HepG2 (cell line): Measurements from ENCODE around the gene CDKN3. TPM values are rescaled to one million over a fixed set of nuclear protein-coding genes. Genes with fewer than 3 reads are reported as not detected.

Source experiments
- EED ChIP-seq: sonication (generic); formaldehyde crosslinking; IDR thresholded peaks from 2 replicates; pipeline ENCODE4 v1.5.0; 2020; ENCODE audit warnings: mild to moderate bottlenecking, missing genetic modification reagents
- GTF3A ChIP-seq: sonication (generic); formaldehyde crosslinking; conservative IDR thresholded peaks from 2 replicates; pipeline ENCODE4 v1.4.0; 2020; ENCODE audit warnings: mild to moderate bottlenecking, missing genetic modification reagents
- HNF4G ChIP-seq, 2 experiments: sonication (generic) in 1 of 2; formaldehyde crosslinking in 1 of 2; IDR thresholded peaks; 2 replicates each; pipeline versions ENCODE4 v1.4.0 to v1.6.1; 2011 to 2020; ENCODE audit warnings: borderline replicate concordance in 2 of 2, low read depth in 2 of 2, mild to moderate bottlenecking in 2 of 2, low read length in 1 of 2, missing genetic modification reagents in 1 of 2, moderate library complexity in 1 of 2
- HNRNPUL1 ChIP-seq: fragments of 200-400 bp; formaldehyde crosslinking; IDR thresholded peaks from 2 replicates; pipeline ENCODE4 v1.6.1; 2017; ENCODE audit warnings: low read depth, mild to moderate bottlenecking, low read length, moderate library complexity
- JUN ChIP-seq: sonication (generic); formaldehyde crosslinking; IDR thresholded peaks from 2 replicates; pipeline ENCODE4 v1.4.0; 2020; ENCODE audit warnings: mild to moderate bottlenecking, missing genetic modification reagents
- KLF13 ChIP-seq: sonication (generic); formaldehyde crosslinking; IDR thresholded peaks from 2 replicates; pipeline ENCODE4 v1.4.0; 2020; ENCODE audit warnings: mild to moderate bottlenecking, missing genetic modification reagents
- NFIB ChIP-seq: sonication (generic); formaldehyde crosslinking; IDR thresholded peaks from 2 replicates; pipeline ENCODE4 v1.9.0; 2021; ENCODE audit warnings: missing genetic modification reagents, mild to moderate bottlenecking, borderline replicate concordance
- POLR2AphosphoS2 ChIP-seq: IDR thresholded peaks from 2 replicates; pipeline ENCODE4 v1.6.1; 2011; ENCODE audit warnings: low read depth, low read length, improper control_type of control experiment
- PRPF4 ChIP-seq: fragments of 200-400 bp; formaldehyde crosslinking; IDR thresholded peaks from 2 replicates; pipeline ENCODE4 v1.6.1; 2016; ENCODE audit warnings: low read length, low read depth; ENCODE audit not compliant: poor library complexity, severe bottlenecking
- PTBP1 ChIP-seq: fragments of 200-400 bp; formaldehyde crosslinking; IDR thresholded peaks from 2 replicates; pipeline ENCODE4 v1.6.1; 2018; ENCODE audit warnings: low read length, low read depth; ENCODE audit not compliant: poor library complexity, severe bottlenecking
- SYNCRIP ChIP-seq: fragments of 200-400 bp; formaldehyde crosslinking; IDR thresholded peaks from 2 replicates; pipeline ENCODE4 v1.6.1; 2018; ENCODE audit warnings: mild to moderate bottlenecking, low read depth, low read length; ENCODE audit not compliant: insufficient read depth
- ZBTB7A ChIP-seq: sonication (generic); formaldehyde crosslinking; IDR thresholded peaks from 2 replicates; pipeline ENCODE4 v1.8.0; 2022; ENCODE audit warnings: mild to moderate bottlenecking, missing genetic modification reagents
- ZNF354B ChIP-seq: sonication (generic); formaldehyde crosslinking; IDR thresholded peaks from 2 replicates; pipeline ENCODE4 v1.8.0; 2022; ENCODE audit warnings: mild to moderate bottlenecking, missing genetic modification reagents
- ZNF451 ChIP-seq: sonication (generic); formaldehyde crosslinking; IDR thresholded peaks from 2 replicates; pipeline ENCODE4 v1.5.0; 2020; ENCODE audit warnings: mild to moderate bottlenecking, missing genetic modification reagents
- ZNF766 ChIP-seq: sonication (generic); formaldehyde crosslinking; IDR thresholded peaks from 2 replicates; pipeline ENCODE4 v1.5.0; 2020; ENCODE audit warnings: missing genetic modification reagents, borderline replicate concordance
- polyA plus RNA-seq, 8 experiments: library from polyadenylated mRNA; depleted of rRNA in 3 of 8; stranded (reverse) in 7 of 8; unstranded in 1 of 8; fragments of >200 nt; fragmentation: Illumina TruSeq in 4 of 8; extraction: Trizol in 4 of 8; gene quantifications; 2 replicates each; pipeline versions ENCODE4 v1.2.1 to v1.2.3, GENCODE V29; 2011 to 2016; ENCODE audit warnings: low read depth in 4 of 8, missing spikeins in 1 of 8, mixed read lengths in 1 of 8; ENCODE audit not compliant: insufficient read depth in 1 of 8
- total RNA-seq, 5 experiments: library from RNA; depleted of rRNA; stranded (reverse); fragments of >200 nt; fragmentation: Illumina TruSeq; extraction: Trizol; gene quantifications; 2 replicates each; pipeline ENCODE4 v1.2.3, GENCODE V29; 2016; ENCODE audit warnings: low read depth in 1 of 5
- TF ChIP-seq, protein P1 (sequence below): sonication (generic); formaldehyde crosslinking; IDR thresholded peaks from 2 replicates; pipeline ENCODE4 v1.5.0; 2020; ENCODE audit warnings: mild to moderate bottlenecking, missing genetic modification reagents, borderline replicate concordance
- TF ChIP-seq, protein P2 (sequence below): IDR thresholded peaks from 2 replicates; pipeline ENCODE4 v1.6.1; 2016
- TF ChIP-seq, protein P3 (sequence below): sonication (generic); formaldehyde crosslinking; IDR thresholded peaks from 2 replicates; pipeline ENCODE4 v1.4.0; 2020; ENCODE audit warnings: missing genetic modification reagents
- TF ChIP-seq, protein P4 (sequence below): sonication (generic); formaldehyde crosslinking; IDR thresholded peaks from 2 replicates; pipeline ENCODE4; 2020; ENCODE audit warnings: missing genetic modification reagents, mild to moderate bottlenecking, borderline replicate concordance

Gene CDKN3
- total and polyA plus RNA-seq, 2 of the 13 experiments (the other 11 are each of a cell fraction or from before 2014, with no cell fraction given) = 63.0 to 88.9 TPM

DNA sequence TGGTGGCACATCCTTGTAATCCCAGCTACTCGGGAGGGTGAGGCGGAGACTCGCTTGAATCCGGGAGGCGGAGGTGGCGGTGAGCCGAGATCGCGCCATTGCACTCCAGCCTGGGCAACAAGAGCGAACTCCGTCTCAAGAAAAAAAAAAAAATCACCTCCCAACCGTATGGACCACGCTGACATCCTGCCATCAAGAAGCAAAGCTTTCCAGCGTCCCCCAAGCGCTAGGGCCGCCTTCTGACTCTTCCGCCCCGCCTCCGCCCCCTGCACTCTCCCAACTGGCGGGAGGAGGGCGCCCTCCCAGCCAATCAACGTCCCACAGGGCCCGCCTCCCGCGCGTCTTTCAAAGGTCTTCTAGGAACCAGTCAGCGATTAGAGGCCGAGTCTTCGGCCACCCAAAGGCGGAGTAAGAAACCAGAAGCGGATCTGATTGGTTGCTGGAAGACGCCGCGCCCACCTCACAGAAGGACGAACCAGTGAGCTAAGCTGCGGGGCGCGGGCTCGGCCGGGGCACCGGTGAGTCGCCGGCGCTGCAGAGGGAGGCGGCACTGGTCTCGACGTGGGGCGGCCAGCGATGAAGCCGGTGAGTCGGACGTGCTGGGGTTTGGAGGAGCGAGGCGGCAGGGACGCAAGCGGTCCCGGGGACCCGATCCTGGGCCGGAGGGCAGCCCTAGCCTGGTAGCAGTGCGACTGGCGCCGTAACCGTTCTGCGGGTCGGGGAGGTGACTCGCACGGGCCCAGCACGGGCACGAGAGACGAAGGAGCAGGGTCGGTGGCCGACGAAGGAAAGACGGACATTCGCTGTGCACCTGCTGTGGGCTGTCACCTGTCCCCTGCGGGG is at the start of gene CDKN3 (continued):
- TF ChIP-seq GTF3A (CRISPR knock-in tag) (no peak), POLR2AphosphoS2 (no peak), HNF4G (IDR thresholded peaks at IDR 0.05; ENCODE audit: borderline replicate concordance, low read depth, low read length) (no peak), HNF4G (CRISPR knock-in tag; IDR thresholded peaks at IDR 0.05; ENCODE audit: borderline replicate concordance, low read depth) (no peak), NFIB (no peak), ZNF766 (peak; percentile 90; the same call in 1 of the 2 replicates), SYNCRIP (no peak), EED (no peak; the same call in 1 of the 2 replicates), HNRNPUL1 (no peak), PRPF4 (no peak), JUN (CRISPR knock-in tag) (no peak), KLF13 (CRISPR knock-in tag) (no peak), ZBTB7A (CRISPR knock-in tag) (0 out of 2 replicates have a peak, but pooled peaks have one; percentile 33), ZNF354B (peak; percentile 75; the same call in 1 of the 2 replicates), ZNF451 (CRISPR knock-in tag) (no peak), PTBP1 (no peak)
- TF ChIP-seq, protein P1, sequence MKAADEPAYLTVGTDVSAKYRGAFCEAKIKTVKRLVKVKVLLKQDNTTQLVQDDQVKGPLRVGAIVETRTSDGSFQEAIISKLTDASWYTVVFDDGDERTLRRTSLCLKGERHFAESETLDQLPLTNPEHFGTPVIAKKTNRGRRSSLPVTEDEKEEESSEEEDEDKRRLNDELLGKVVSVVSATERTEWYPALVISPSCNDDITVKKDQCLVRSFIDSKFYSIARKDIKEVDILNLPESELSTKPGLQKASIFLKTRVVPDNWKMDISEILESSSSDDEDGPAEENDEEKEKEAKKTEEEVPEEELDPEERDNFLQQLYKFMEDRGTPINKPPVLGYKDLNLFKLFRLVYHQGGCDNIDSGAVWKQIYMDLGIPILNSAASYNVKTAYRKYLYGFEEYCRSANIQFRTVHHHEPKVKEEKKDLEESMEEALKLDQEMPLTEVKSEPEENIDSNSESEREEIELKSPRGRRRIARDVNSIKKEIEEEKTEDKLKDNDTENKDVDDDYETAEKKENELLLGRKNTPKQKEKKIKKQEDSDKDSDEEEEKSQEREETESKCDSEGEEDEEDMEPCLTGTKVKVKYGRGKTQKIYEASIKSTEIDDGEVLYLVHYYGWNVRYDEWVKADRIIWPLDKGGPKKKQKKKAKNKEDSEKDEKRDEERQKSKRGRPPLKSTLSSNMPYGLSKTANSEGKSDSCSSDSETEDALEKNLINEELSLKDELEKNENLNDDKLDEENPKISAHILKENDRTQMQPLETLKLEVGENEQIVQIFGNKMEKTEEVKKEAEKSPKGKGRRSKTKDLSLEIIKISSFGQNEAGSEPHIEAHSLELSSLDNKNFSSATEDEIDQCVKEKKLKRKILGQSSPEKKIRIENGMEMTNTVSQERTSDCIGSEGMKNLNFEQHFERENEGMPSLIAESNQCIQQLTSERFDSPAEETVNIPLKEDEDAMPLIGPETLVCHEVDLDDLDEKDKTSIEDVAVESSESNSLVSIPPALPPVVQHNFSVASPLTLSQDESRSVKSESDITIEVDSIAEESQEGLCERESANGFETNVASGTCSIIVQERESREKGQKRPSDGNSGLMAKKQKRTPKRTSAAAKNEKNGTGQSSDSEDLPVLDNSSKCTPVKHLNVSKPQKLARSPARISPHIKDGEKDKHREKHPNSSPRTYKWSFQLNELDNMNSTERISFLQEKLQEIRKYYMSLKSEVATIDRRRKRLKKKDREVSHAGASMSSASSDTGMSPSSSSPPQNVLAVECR (CRISPR knock-in tag) = peak; percentile 95
- TF ChIP-seq, protein P2, sequence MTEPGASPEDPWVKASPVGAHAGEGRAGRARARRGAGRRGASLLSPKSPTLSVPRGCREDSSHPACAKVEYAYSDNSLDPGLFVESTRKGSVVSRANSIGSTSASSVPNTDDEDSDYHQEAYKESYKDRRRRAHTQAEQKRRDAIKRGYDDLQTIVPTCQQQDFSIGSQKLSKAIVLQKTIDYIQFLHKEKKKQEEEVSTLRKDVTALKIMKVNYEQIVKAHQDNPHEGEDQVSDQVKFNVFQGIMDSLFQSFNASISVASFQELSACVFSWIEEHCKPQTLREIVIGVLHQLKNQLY (CRISPR knock-in tag) = no peak
- TF ChIP-seq, protein P3, sequence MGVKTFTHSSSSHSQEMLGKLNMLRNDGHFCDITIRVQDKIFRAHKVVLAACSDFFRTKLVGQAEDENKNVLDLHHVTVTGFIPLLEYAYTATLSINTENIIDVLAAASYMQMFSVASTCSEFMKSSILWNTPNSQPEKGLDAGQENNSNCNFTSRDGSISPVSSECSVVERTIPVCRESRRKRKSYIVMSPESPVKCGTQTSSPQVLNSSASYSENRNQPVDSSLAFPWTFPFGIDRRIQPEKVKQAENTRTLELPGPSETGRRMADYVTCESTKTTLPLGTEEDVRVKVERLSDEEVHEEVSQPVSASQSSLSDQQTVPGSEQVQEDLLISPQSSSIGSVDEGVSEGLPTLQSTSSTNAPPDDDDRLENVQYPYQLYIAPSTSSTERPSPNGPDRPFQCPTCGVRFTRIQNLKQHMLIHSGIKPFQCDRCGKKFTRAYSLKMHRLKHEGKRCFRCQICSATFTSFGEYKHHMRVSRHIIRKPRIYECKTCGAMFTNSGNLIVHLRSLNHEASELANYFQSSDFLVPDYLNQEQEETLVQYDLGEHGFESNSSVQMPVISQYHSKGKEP (CRISPR knock-in tag) = no peak
- TF ChIP-seq, protein P4, sequence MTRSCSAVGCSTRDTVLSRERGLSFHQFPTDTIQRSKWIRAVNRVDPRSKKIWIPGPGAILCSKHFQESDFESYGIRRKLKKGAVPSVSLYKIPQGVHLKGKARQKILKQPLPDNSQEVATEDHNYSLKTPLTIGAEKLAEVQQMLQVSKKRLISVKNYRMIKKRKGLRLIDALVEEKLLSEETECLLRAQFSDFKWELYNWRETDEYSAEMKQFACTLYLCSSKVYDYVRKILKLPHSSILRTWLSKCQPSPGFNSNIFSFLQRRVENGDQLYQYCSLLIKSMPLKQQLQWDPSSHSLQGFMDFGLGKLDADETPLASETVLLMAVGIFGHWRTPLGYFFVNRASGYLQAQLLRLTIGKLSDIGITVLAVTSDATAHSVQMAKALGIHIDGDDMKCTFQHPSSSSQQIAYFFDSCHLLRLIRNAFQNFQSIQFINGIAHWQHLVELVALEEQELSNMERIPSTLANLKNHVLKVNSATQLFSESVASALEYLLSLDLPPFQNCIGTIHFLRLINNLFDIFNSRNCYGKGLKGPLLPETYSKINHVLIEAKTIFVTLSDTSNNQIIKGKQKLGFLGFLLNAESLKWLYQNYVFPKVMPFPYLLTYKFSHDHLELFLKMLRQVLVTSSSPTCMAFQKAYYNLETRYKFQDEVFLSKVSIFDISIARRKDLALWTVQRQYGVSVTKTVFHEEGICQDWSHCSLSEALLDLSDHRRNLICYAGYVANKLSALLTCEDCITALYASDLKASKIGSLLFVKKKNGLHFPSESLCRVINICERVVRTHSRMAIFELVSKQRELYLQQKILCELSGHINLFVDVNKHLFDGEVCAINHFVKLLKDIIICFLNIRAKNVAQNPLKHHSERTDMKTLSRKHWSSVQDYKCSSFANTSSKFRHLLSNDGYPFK (CRISPR knock-in tag) = peak; percentile 67; the same call in 1 of the 2 replicates
